HG02840 (cell line): ENCODE data around the gene NUP54.

Experiments used
- ATAC-seq: cut with Tn5 transposase; IDR thresholded peaks from one replicate; pipeline ENCODE4 v1.9.1; 2021; ENCODE audit warnings: mild to moderate bottlenecking, moderate library complexity, moderate number of reproducible peaks; ENCODE audit not compliant: unreplicated experiment, low FRiP score

NUP54 gene

GRCh38 chr4:76148142-76148865, at the start of gene NUP54:
TSS of gene NUP54 (minus strand) at chr4:76148397. CDS start at chr4:76148374, 23 bp downstream.
- ATAC-seq = peak; percentile 99

GRCh38 chr4:76197031-76197743, 49.0 kb upstream of the NUP54 start:
- ATAC-seq = no peak

- no peak for ATAC-seq
Observed at GRCh38 chr4:76196376-76196775, 48.2 kb upstream of the NUP54 start.

- no peak for ATAC-seq
Observed at GRCh38 chr4:76195326-76195725, 47.1 kb upstream of the NUP54 start.

GRCh38 chr4:76194325-76194724, 46.1 kb upstream of the NUP54 start:
- no peak for ATAC-seq

GRCh38 chr4:76192236-76192635, 44.0 kb upstream of the NUP54 start:
- no peak for ATAC-seq

GRCh38 chr4:76188557-76188956, 40.4 kb upstream of the NUP54 start:
- ATAC-seq = no peak

- no peak for ATAC-seq
Observed at GRCh38 chr4:76188149-76188548, 40.0 kb upstream of the NUP54 start.

- no peak for ATAC-seq
Observed at GRCh38 chr4:76187152-76187551, 39.0 kb upstream of the NUP54 start.

GRCh38 chr4:76182463-76182862, 34.3 kb upstream of the NUP54 start:
- no peak for ATAC-seq

- peak; percentile 87 for ATAC-seq
Observed at GRCh38 chr4:76179398-76180318, 31.5 kb upstream of the NUP54 start.

- no peak for ATAC-seq
Observed at GRCh38 chr4:76178296-76178695, 30.1 kb upstream of the NUP54 start.

- no peak for ATAC-seq
Observed at GRCh38 chr4:76177709-76178108, 29.5 kb upstream of the NUP54 start.

GRCh38 chr4:76175336-76175735, 27.1 kb upstream of the NUP54 start:
- ATAC-seq = no peak

GRCh38 chr4:76174216-76174615, 26.0 kb upstream of the NUP54 start:
- ATAC-seq = no peak

- ATAC-seq = no peak
Observed at GRCh38 chr4:76168688-76169087, 20.5 kb upstream of the NUP54 start.

- no peak for ATAC-seq
Observed at GRCh38 chr4:76166480-76166879, 18.3 kb upstream of the NUP54 start.

- no peak for ATAC-seq
Observed at GRCh38 chr4:76160355-76160754, 12.2 kb upstream of the NUP54 start.

- ATAC-seq = no peak
Observed at GRCh38 chr4:76156635-76157034, 8.4 kb upstream of the NUP54 start.

GRCh38 chr4:76155979-76156378, 7.8 kb upstream of the NUP54 start:
- no peak for ATAC-seq

- ATAC-seq = no peak
Observed at GRCh38 chr4:76153356-76153755, 5.2 kb upstream of the NUP54 start.
